ENCODE measurements around the gene OSGIN1.

The OSGIN1 gene

DNA sequence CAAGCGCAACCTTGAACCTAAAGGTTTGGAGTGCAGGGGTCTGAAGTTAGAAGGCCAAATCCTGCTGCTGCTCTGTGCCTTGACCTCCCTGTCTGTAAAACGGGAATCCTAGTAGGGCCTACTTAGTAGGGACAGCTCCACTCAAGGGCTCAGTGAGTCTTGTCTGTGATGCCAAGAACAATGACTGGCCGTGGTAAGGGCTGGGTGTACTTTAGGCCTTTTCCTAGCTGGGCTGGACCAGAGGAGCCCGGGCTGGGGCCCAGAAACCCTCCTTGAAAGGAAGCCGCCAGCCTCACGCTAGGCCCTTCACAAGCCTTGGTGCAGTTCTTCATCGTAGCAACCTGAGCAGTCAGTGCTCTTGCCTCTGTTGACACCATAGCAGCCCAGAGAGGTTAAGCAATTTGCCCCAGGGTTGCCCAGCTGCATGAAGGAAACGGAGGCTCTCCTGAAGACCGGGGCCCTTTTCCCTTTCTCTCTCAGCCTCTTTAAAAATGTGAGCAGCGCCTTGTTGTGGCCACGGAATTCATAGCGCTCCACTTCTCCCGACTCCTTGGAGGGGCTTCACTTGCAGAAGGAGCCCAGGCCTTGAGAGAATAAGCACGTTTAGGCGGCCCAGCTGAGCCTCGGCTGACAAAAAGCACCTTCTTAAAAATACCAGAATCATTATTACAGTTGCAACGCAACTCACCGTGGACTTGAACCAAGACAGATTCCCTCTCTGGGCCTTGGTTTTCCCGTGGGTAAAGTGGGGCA is 19.4 kb downstream of the OSGIN1 start:
- no peak for DNase-seq (ENCODE audit: low read depth in 2 of 2)

DNA sequence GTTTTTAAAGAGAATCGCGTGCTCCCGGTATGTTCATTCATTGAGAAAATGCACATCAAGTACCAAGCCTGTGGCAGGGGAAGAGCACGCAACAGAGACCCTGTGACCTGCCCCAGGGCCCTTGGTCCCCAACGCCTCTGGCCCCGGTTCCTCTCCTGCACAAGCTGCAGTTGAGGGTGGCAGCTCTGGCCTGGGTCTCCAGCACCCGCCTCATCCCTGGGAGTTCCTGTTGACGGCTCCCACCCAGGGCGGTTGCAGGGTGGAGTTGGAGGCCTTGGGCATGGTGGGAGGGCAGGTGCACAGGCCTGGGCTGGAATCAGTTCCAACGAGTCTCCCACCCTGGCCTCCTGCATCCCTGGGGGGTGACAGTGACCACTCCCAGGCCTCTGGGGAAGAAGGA is 20.0 kb downstream of the OSGIN1 start:
- no peak for DNase-seq (ENCODE audit: low read depth in 2 of 2)

DNA sequence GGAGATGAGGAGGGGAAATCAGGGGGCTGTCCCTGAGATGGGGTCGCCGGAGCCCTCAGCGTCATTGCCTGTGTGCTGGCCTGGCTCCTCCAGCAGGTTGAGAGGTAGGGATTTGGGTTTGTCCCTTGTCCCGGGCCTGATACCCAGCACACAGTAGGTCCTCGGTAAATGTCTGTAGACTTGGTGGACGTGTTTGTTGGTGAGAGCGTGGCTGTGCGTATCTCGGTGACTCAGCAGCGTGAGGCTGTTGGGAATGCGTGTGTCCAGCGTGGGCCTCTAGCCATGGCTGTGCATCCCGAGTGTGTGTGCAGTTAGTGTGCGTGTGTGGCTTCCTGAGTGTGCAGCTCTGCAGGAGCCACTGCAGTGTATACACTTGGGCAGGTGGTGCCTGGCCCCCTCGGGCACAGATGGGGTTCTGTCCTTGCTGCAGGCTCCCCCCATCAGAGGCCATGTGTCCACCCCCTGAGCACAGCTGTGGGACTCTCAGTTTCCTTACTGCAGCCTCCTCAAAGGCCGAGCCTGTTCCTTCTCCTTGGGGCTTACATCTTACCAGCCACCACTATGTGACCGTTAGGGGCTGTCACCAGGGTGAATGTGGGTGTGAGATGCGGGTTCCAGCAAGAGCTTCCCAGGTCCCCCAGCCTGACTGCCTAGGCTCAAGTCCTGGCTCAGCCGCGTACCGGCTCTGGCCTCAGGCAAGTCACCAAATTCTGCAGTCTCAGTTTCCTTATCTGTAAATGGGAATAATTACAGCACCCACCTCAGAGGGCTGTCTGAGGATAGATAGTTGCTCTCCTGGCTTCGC is 20.7 kb downstream of the OSGIN1 start:
- DNase-seq (ENCODE audit: low read depth in 2 of 2) = no peak

DNA sequence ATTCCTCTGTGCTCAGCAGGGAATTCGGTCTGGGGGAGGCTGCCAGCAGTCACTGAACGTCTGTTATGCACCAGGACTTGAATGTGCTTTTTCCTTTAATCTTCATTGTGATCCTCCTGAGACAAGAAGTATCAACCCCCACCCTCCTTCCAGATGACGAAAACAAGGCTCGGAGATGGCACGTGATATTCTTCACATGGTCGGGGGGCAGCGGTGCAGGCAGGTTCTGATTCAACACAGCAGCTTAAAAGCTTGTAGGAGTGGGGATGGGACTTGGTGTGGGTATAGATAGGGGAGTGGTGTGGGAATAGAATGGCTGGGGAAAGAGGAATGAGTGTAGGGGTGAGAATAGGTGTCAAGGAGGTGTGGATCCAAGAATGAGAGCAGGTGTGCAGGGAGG is 21.4 kb downstream of the OSGIN1 start:
- no peak for DNase-seq (ENCODE audit: low read depth in 2 of 2)

DNA sequence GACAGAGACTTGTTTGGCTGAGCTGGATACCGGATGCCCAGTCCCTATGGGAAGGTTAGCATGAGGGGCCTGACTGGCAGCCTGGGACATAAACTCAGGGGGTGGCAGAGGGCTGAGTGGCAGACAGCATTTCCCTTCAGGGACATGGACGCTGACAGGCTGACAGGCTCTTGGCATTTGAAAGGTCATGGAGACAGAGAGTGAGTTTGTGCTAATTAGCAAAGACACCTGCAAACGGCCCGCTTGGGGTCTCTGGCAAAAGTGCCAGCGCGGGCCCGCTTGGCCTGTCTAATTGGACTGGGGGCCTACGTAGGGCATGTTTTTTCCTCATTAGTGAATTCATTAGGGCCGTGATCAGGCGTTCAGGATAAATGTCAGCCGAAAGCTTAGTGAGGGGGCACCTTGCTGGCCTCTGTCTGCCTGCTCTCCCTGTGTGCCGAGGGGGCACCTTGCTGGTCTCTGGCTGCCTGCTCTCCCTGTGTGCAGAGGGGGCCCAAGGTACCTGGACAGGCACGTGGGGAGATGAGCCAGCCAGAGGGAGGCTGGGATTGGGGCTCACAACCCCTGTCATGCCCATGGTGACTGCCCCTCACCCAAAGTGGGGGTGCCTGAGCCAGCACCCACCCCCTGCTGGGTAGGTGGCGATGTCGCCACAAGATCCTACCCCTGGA is 22.7 kb downstream of the OSGIN1 start:
- DNase-seq (ENCODE audit: low read depth in 2 of 2) = no peak

DNA sequence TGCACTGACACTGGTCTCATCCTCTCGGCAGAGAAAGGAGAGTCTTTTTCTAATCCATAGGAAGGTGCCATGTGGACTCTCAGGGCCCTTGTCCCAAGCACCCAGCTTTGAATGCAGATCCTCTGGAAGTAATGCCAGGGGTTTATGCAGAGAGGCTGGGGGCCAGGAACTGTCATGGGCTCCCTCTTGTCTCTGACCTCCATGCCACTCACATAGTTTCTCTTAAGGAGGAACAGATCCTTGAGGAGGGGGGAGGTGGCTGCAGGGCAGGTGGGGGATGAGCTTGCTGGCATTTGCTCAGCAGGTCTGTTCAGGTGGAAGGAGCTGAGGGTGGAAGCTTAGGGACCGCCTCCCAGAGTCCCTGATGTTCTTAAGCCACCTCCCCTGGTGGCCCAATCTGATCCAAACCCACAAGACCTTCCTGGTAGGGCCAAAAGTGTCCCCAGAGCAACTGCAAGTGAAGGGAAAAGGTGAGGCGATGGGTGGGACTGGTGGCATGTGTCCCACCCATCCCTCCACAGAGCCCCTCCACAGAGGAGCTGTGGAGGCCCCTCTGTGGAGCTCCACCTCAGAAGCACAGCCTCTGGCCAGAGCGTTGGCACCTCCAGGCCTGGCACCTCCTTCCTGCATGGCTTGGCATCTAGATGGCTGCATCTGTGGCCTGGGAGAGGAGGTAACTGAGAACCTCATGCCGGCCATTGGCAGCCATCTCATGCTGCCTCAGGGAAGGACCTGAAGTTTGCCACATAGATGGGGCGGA is 24.2 kb downstream of the OSGIN1 start:
- DNase-seq (ENCODE audit: low read depth in 2 of 2) = no peak

DNA sequence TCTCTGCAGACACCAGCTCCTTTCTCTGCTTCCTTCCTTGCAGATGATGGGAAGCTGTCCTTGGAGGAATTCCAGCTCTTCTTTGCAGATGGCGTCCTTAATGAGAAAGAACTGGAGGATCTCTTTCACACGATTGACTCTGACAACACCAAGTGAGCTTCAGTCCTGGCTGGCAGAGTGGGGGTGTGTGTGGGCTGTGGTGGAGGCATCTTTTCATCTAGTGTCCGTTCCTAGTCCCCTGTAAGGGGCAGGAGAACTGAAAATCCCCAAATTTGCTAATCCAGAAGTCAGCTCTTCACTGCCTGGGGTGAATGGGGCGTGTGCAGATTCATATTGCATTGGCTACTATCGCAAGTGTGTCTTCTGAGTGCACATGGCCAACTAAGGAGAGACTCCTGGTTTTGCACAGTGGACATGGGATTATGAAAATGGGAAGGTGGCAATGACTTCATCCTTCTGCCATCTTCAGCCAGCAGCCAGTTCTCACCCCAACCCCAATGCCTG is 25.4 kb downstream of the OSGIN1 start:
- no peak for DNase-seq (ENCODE audit: low read depth in 2 of 2)

DNA sequence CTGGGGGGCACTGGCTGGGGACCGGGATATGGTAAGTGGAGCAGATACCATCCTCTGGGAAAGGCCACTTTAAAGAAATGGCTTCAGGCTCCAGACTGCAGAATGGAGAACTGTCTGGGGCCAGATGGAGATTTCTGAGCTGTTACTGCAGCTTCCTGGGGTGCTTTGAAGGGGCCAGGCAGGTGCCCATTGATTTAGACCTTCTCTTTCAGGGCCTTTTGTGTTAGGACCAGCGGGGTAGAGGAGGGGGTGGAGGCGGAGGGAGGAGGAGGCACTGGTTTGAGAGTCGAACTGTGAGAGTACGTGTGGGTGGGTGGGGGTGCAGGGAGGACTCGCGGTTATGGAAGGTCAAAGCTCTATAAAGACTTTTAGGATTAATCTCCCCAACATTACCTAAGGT is 26.4 kb downstream of the OSGIN1 start:
- DNase-seq (ENCODE audit: low read depth in 2 of 2) = no peak

DNA sequence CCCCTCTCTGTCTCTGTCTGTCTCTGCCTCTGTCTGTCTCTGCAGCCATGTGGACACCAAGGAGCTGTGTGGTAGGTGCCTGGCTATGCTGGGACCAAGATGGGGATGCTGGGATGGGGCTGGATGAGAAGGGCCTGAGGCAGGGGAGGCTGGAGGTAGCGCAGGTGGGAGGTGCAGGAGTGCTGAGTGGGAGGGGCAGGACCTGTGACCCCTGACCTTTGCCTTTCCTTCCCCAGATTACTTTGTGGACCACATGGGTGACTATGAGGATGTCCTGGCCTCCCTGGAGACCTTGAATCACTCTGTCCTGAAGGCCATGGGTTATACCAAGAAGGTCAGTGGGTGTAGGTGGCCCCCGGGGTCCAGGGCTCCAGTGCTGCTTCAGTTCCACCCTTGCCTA is 27.8 kb downstream of the OSGIN1 start:
- no peak for DNase-seq (ENCODE audit: low read depth in 2 of 2)

DNA sequence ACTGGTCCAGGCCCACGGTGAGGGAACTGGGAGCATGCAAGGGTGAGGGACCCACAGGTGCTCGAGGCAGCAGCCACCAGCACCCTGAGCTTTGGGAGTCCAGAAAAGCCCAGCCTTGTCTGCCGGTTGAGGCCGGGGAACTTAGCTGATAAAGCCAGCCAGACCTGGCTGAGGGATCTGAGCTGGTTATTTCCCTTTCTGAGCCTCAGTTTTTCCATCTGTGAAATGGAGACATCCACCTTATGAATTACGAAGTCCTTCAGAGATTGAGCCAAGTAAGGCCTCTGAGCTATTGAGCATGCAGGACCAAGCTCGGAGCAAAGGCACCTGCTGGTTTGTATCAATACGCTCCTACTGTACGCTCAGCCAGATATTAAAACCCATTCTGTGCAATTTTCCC is 28.8 kb downstream of the OSGIN1 start:
- DNase-seq (ENCODE audit: low read depth in 2 of 2) = no peak

DNA sequence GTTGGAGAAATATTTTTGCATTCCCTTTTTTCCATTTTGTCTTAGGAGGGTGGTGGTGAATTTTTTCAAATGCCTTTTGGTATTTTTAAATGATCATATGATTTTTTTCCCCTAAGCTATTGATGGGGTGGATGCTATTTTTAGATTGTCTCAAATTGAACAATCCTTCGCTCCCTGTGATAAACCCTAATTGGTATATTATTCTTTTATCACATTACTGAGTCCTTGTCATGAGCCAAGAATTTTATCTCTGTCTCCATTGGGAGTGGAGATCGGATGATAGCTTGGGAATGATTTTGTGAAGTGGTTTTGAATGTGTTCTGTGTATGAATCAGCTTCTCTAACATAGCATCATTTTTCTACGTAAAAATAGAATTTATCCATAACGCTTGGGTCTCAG is 30.5 kb downstream of the OSGIN1 start:
- no peak for DNase-seq (ENCODE audit: low read depth in 2 of 2)

DNA sequence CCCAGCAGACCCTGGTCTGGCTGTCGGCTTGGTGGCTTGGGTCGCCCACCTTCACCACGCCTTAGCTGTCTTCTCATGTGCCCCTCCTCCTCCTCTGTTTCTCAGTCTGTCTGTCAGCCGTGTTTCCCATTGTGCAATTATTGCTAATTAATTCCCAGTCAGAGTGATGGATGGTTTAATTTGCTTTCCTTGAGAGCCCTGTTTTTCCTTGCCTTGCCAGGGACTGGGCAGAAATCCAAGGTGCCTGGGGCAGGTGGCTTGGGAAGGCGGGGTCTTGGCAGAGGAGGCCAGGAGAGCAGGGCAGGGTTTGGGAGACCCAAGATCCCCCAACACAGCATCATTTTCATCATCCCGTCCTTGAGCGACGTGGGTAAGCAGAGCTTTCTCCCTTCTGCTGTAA is 36.3 kb downstream of the OSGIN1 start:
- DNase-seq (ENCODE audit: low read depth in 2 of 2) = no peak

DNA sequence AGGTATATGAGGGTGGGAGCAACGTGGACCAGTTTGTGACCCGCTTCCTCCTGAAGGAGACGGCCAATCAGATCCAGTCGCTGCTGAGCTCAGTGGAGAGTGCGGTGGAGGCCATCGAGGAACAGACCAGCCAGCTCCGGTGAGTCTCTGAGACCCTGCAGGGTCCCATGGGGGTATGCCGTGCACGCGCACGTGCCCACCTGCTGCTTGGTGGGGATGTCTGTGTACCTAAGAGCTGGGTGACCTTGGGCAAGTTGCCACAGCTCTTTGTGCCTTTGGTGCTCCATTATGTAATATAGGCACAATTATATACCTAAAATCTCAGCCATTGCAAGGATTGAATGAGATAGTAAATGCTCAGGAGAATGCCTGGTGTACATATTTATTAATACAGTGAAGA is 37.5 kb downstream of the OSGIN1 start:
- no peak for DNase-seq (ENCODE audit: low read depth in 2 of 2)

DNA sequence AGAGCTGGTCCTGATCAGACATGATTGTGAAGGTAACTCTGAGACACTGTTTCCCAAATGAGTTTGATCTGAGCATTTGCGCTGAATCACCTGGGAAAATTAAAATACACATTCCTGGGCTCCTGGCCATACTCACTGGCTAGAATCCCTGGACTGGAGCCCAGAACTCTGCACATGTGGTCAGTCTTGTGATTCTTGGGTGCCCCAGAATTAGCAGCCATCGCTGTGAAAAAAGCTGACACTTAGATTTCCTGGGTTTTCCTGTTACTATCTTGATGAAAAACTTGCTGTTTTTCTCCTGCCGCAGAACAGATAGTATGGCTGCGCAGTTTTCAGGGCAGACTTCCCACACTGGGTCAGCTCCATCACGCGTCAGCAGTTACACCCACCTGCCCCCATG is 39.6 kb downstream of the OSGIN1 start:
- no peak for DNase-seq (ENCODE audit: low read depth in 2 of 2)

DNA sequence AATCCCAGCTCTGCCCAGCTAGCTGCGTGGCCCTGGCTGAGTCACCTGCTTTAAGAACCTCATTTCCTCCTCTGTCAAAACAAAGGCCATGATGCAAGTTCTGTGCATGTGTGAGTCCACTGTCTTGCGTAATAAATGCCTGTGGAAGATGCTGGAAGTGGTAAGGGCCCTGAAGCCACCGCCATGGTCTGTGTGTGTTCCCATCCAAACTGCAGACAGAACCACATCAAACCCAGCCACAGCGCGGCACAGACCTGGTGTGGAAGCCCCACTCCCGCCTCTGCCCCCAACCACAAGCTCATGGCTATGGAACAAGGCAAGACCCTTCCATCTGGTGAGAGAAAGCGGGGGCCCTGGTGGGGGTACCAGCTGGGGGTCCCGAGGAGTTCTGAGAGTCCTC is 41.0 kb downstream of the OSGIN1 start:
- DNase-seq (ENCODE audit: low read depth in 2 of 2) = no peak

DNA sequence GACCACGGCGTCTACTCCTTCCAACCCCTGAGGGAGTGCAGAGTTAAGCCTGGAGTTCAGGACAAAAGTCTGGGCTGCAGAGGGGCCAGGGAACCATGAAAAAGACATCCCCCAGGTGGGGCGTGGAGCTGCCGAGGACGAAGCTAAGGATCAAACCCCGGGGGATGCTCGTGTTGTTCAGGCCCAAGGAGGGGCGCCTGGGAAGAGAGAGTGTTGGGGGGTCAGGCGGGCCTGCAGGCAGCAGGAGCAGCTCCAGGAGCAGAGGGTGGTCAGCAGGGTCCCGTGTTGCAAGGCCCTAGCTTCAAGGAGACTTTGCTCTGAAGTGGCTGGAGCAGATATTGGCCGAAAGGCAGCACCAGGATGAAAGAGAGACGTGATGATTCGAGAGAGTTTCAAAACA is 41.7 kb downstream of the OSGIN1 start:
- no peak for DNase-seq (ENCODE audit: low read depth in 2 of 2)

DNA sequence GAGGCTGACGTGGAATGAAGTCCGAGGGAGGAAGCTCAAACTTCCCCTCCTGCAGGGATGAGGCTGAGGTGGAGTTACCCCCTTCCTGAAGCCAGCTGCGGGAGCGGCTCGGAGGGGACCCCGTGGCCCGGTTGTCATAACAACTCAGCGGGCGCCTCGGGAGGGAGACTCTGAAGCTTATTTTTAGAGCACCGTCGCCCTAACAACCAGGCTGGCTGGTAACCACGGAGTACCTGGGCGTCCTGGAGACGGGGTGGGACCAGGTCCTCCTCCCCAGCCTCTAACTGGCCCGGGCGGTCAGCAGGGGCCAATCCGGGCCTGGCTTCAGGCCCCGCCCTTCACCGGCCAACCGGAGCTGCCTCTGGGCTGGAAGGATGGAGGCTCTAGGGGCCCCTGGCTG is 42.7 kb downstream of the OSGIN1 start:
- DNase-seq (ENCODE audit: low read depth in 2 of 2) = no peak

DNA sequence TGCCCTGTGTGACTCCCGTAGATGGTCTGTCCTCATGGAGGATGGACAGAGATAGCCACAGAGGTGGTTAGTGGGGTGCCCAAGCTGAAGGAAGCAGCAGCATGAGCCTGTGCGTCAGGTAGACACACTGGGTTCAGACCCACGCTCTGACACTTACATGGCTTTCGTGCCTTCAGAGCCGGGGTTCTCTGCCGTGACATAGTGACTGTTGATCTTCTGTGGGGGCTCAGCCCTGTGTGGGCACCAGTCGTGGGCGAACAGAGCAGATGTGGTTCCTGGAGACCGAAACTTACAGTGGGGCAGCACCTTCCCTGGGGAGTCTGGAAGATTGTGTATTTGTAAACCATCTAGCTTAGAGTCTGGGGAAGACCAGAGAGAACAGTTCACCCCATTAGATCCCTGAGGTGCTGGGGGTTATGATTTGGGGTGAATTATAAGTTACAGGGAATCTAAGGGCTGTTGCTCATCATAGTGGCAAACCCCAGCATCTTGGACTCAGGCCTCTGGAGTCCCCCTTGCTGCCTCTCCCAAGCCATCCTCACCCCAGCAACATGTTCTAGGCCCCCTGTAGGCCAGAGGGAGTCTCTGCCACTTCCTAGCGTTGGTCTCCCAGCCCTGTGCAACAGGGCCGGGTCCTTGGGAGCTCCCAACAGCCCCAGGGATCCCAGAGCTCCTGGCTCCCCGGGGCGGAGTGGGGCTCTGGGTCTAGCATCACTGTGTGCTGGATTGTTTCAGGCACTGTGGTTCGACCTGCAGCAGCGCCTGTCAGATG is 43.6 kb downstream of the OSGIN1 start:
- DNase-seq (ENCODE audit: low read depth in 2 of 2) = no peak

DNA sequence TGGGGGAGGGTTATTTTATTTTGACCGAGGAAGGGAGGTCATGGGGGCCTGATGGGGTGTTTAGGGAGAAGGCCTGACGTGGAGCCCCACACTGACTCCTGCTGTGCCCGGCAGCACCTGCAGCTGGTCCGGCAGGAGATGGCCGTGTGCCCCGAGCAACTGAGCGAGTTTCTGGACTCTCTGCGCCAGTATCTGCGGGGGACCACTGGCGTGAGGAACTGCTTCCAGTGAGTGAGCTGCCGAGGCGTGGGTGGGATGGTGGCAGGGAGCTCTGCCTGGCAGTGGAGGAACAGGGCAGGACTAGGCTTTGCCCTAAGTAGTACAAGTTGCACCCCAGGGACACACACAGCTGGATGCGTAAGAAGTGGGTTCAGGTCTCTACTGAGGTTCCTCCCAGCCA is 45.1 kb downstream of the OSGIN1 start:
- no peak for DNase-seq (ENCODE audit: low read depth in 2 of 2)

DNA sequence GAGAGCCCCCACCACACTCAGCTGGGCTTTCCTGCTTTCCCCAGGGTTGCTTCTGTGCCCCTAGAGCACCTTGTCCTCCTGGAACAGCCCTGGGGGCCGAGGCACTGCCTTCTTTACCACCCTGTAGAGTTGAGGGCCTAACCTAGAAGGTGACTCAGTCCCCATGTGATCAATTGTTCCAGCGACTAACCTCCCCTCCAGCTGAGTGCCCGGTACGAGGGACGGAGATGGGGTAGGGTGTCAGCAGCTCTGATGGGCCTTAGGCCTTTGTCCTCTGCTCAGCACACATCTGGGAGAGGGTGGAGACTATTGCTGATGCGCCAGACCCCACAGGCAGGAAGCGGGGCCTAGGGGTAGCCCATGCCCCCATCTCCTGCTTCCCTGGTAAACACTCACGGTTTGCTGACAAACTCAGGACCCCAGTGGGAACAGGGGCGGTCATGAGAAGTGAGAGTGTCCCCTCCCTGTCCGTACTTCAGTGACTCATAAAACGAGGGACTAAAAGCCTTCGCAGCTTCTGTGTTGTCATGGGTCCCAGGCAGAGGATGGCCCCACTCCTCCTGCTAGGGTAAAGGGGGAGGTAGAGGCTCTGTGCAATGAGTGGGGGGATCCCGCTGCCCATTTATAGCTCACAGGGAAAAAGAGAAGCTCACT is 48.1 kb downstream of the OSGIN1 start:
- DNase-seq (ENCODE audit: low read depth in 2 of 2) = no peak

DNA sequence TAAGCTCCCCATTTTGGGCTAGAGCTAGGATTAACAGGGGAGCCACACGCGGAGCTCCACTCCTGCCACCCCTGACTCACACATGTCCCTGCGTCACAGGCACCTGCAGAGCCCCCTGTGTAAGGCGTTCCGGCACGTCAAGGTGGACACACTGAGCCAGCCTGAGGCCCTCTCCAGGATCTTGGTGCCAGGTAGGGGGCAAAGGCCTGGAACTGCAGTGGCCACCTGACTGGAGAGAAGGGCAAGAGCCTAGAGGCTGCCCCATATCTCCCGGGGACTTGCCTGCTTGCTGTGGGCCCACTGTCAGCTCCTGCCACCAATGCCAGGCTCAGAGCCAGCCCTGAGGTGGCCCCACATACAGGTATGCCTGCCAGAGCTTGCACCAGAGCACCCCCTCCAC is 48.7 kb downstream of the OSGIN1 start:
- DNase-seq (ENCODE audit: low read depth in 2 of 2) = no peak
